BJ (cell line): ENCODE results near the gene B4GALT2. TPM values are rescaled to one million over a fixed set of nuclear protein-coding genes. Genes with fewer than 3 reads are reported as not detected.

ENCODE experiments used
- CTCF ChIA-PET: fragments of 350-600 bp; formaldehyde crosslinking; extraction: SDS; loops from one replicate; lab custom pipeline; 2021; ENCODE audit warnings: antibody characterized with exemption, inconsistent platforms; lab: Yijun Ruan, JAX
- POLR2A ChIA-PET: fragments of 300-600 bp; sonication (Branson Sonifier 250); formaldehyde crosslinking; extraction: SDS; loops from one replicate; lab custom pipeline; 2021; ENCODE audit warnings: antibody characterized with exemption; lab: Charles Lee
- DNase-seq: peaks from one replicate; pipeline ENCODE4 v3.0.0-alpha.2; 2011; ENCODE audit warnings: low read depth
- H3K27me3 ChIP-seq: 2 replicates; pipeline ENCODE4 v1.6.0; 2011; ENCODE audit warnings: low read length; ENCODE audit not compliant: control insufficient read depth, insufficient read depth
- H3K36me3 ChIP-seq: 2 replicates; pipeline ENCODE4 v1.5.1; 2011; ENCODE audit warnings: low read length; ENCODE audit not compliant: control insufficient read depth, insufficient read depth
- H3K4me3 ChIP-seq: 2 replicates; pipeline ENCODE4 v1.5.1; 2011; ENCODE audit warnings: low read depth, mild to moderate bottlenecking, control low read depth, low read length
- polyA plus RNA-seq: library from polyadenylated mRNA; depleted of rRNA; stranded (reverse); fragments of >200 nt; gene quantifications from 2 replicates; pipeline ENCODE4 v1.2.3, GENCODE V29; 2011
- TF ChIP-seq, protein P1 (sequence below): IDR thresholded peaks from 2 replicates; pipeline ENCODE4 v1.5.1; 2011; ENCODE audit warnings: low read depth, mild to moderate bottlenecking, control low read depth, inconsistent platforms, low read length, moderate library complexity; ENCODE audit not compliant: insufficient read depth

Gene B4GALT2
- polyA plus RNA-seq, 1 experiment, result 82.2 TPM

DNA sequence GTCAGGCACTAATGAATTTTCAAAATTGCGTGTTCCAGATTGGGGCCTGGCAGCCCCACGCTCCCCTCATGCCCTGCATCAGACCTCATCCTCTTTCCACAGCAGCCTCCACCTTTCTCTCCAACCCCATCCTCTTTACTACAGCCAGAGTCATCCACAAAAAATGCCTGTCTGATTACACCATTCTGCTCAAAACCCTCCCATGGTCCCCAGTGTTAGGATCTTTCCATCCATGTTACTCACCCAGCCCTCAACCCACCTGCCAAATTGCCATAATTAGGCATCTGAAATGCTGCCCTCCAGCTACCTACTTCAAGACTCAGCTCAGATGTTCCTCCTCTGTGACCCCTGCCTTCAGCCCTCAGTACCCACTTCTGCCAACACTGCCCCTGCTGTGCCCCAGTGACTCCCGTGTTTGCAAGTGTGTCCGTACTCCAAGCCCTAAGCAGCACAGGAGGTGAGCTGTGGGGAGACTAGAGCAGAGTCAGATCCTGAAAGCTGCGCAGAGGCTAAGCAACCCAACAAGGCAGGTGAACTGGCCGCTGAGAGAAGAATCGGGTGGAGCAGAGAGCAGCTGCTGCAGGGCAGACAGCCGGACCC is 46.1 kb upstream of the B4GALT2 start:
- TF ChIP-seq, protein P1, sequence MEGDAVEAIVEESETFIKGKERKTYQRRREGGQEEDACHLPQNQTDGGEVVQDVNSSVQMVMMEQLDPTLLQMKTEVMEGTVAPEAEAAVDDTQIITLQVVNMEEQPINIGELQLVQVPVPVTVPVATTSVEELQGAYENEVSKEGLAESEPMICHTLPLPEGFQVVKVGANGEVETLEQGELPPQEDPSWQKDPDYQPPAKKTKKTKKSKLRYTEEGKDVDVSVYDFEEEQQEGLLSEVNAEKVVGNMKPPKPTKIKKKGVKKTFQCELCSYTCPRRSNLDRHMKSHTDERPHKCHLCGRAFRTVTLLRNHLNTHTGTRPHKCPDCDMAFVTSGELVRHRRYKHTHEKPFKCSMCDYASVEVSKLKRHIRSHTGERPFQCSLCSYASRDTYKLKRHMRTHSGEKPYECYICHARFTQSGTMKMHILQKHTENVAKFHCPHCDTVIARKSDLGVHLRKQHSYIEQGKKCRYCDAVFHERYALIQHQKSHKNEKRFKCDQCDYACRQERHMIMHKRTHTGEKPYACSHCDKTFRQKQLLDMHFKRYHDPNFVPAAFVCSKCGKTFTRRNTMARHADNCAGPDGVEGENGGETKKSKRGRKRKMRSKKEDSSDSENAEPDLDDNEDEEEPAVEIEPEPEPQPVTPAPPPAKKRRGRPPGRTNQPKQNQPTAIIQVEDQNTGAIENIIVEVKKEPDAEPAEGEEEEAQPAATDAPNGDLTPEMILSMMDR, result no peak
- peaks cover 2% of the 10 kb centered on the region for H3K36me3 ChIP-seq
- peak overlapping the region; percentile 39 for H3K4me3 ChIP-seq
- CTCF ChIA-PET, result interaction anchor here (0.6 to 8.7 kb wide), 10 partner anchors 8 to 179 kb away, joined by 3 to 365 read pairs (median 26); no protein-coding TSS in a partner anchor
- no peaks in the 10 kb centered on the region for H3K27me3 ChIP-seq
- POLR2A ChIA-PET, result no interaction called here
- no peak for DNase-seq

DNA sequence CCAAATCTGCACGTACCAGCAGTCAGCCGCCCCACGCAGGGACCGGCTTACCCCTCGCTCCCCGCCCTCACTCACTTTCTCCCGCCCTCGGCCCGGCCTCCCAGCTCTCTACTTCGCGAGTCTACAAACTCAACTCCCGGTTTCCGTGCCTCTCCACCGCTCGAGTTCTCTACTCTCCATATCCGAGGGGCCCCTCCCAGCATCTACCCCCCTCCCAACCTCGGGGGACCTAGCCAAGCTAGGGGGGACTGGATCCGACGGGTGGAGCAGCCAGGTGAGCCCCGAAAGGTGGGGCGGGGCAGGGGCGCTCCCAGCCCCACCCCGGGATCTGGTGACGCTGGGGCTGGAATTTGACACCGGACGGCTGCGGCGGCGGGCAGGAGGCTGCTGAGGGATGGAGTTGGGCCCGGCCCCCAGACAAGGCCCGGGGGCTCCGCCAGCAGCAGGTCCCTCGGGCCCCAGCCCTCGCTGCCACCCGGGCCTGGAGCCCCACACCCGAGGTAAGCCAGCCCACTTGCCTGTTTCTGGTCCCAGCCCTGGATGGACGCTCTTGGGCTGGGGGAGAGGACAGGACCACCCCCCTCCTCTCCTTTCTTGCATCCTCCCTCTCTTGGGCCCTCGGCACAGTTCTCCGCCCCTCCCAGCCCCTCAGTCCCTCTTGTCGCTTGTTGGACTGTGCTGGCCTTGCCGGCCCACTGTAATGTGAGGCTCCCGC is 45.5 kb upstream of the B4GALT2 start, which contains the start of gene ARTN:
Gene ARTN, plus strand, starts transcription at position 416 of the 715 bp plus-strand sequence. CDS start 1,856 bp downstream, outside the sequence.
- no peak for DNase-seq
- Histone ChIP-seq H3K36me3 (peaks cover 2% of the 10 kb centered on the region), H3K4me3 (peak within 1 kb of the TSS; percentile 39), H3K27me3 (no peaks in the 10 kb centered on the region)
- POLR2A ChIA-PET, result no interaction called here
- CTCF ChIA-PET, result interaction anchor here (0.6 to 8.7 kb wide), 36 partner anchors 9 to 396 kb away, joined by 3 to 365 read pairs (median 8); partner anchors contain the start of gene IPO13
- TF ChIP-seq, protein P1, result no peak

DNA sequence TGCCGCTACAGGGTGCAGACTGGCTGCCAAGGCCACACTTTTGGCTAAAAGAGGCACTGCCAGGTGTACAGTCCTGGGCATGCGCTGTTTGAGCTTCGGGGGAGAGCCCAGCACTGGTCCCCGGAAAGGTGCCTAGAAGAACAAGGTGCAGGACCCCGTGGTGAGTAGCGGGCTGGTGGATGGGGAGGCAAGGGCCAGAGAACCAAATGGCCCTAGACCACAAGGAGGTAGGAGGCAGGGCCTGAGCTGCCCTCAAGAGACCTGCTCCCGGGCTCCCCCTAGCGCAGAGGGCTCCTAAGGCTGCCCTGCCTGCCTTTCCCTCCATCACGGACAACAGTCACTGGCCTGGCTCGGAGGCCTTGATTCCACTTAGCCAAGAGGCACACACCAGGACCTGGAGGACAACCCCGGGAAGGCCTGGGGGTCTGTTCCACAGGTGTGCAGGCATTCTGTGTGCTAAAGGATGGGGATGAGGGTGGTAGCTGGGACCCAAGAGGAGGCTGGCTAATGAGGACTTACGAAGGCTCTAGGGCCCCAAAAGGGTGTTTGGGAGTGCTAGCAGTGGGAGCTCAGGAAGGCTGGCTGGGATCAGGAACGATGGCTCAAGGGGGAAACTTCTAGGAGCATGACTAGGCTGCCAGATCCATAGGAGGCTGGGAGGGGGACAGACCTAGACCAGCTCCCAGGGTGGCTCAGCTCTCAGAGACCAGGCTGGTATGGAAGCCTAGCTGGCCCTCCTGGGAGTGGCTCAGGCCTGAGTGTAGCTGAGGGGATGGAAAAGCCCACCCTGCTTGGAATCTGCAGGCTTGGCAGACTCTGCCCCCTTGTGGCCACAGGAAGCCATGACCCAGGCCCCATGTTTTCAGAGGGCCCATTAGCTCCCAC is 44.7 kb upstream of the B4GALT2 start:
- TF ChIP-seq, protein P1, result peak; percentile 96
- DNase-seq, result no peak
- Histone ChIP-seq H3K27me3 (no peaks in the 10 kb centered on the region), H3K36me3 (peaks cover 2% of the 10 kb centered on the region), H3K4me3 (no peak overlapping the region)
- CTCF ChIA-PET, result interaction anchor here (0.6 to 8.7 kb wide), 81 partner anchors 9 to 708 kb away, joined by 3 to 365 read pairs (median 6); partner anchors contain the start of genes ATP6V0B, DPH2, IPO13 and KDM4A
- POLR2A ChIA-PET, result interaction anchor here (0.5 kb wide), 1 partner anchor 124 kb away, joined by 8 read pairs; no protein-coding TSS in a partner anchor

DNA sequence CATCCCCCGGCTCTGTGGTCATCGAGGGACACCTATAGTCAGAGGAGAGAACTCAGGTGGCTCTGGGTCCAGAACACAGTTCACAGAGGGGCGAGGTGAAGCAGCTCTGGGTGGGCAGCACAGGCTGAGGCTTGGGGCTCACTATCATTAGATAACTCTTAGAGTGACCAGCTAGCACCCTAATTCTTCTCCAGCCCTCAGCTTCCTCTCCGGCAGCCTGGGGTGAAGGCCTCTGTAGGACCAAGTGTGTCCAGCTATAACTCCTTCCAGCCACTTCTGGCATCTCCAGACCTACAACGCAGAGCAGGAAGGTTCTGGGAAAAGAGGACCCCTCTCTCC is 44.1 kb upstream of the B4GALT2 start:
- ChIA-PET CTCF (interaction anchor here (0.6 to 8.7 kb wide), 77 partner anchors 8 to 708 kb away, joined by 3 to 365 read pairs (median 6); partner anchors contain the start of genes ATP6V0B, DPH2, IPO13 and KDM4A), POLR2A (no interaction called here)
- no peaks in the 10 kb centered on the region for H3K27me3 ChIP-seq
- TF ChIP-seq, protein P1, result no peak
- DNase-seq, result no peak
- peaks cover 2% of the 10 kb centered on the region for H3K36me3 ChIP-seq
- H3K4me3 ChIP-seq, result no peak overlapping the region
